Kidney epithelial cell (primary cell): ENCODE data around the gene AHCYL1. TPM values are rescaled to one million over a fixed set of nuclear protein-coding genes. Genes with fewer than 3 reads are reported as not detected.
"Not testable (repeated sequence)": the region's sequence is repeated elsewhere in the genome, so short reads cannot be mapped to it uniquely, and the experiment has no call there.

ENCODE experiments used
- DNase-seq: peaks from one replicate; pipeline ENCODE4 v3.0.0-alpha.2; 2010; ENCODE audit warnings: low read depth
- H3K27me3 ChIP-seq: 2 replicates; pipeline ENCODE4 v1.6.0; 2011; ENCODE audit warnings: low read length; ENCODE audit not compliant: control insufficient read depth, insufficient read depth
- H3K36me3 ChIP-seq: 2 replicates; pipeline ENCODE4 v1.5.1; 2011; ENCODE audit warnings: low read length; ENCODE audit not compliant: control insufficient read depth, insufficient read depth
- H3K4me3 ChIP-seq: 2 replicates; pipeline ENCODE4 v1.5.1; 2011; ENCODE audit warnings: low read depth, mild to moderate bottlenecking, control low read depth, low read length
- total RNA-seq: library from RNA; depleted of rRNA; stranded (reverse); fragments of >200 nt; gene quantifications from 2 replicates; pipeline ENCODE4 v1.2.3, GENCODE V29; 2015
- TF ChIP-seq, protein P1 (sequence below): IDR thresholded peaks from 2 replicates; pipeline ENCODE4 v1.5.1; 2011; ENCODE audit warnings: mild to moderate bottlenecking, moderate library complexity, low read length, control low read depth, inconsistent platforms; ENCODE audit not compliant: insufficient read depth, poor library complexity, severe bottlenecking

Gene AHCYL1
- total RNA-seq, 1 donor from 2014 or later, result 40.1 TPM

DNA sequence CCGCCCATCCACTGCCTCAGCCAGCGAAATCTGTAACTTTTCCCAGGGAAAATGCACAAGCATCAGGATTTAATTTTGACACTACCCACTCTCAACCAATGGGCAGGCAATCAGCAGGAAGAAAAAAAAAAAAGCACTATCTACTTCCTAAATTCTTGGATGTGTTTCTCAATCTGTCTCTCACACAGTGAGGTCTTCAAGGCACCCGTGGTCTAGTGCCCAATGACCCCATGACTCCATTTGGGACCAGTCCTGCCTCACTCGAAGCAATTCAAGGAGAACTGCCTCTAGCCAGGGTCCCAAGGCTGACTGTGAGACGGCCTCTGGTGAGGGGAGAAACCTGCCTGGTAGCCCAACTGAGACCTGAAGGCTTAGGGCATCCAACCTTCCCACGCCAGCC is 38.1 kb upstream of the AHCYL1 start:
- DNase-seq, result no peak
- H3K4me3 ChIP-seq, result no peak overlapping the region
- TF ChIP-seq, protein P1, sequence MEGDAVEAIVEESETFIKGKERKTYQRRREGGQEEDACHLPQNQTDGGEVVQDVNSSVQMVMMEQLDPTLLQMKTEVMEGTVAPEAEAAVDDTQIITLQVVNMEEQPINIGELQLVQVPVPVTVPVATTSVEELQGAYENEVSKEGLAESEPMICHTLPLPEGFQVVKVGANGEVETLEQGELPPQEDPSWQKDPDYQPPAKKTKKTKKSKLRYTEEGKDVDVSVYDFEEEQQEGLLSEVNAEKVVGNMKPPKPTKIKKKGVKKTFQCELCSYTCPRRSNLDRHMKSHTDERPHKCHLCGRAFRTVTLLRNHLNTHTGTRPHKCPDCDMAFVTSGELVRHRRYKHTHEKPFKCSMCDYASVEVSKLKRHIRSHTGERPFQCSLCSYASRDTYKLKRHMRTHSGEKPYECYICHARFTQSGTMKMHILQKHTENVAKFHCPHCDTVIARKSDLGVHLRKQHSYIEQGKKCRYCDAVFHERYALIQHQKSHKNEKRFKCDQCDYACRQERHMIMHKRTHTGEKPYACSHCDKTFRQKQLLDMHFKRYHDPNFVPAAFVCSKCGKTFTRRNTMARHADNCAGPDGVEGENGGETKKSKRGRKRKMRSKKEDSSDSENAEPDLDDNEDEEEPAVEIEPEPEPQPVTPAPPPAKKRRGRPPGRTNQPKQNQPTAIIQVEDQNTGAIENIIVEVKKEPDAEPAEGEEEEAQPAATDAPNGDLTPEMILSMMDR, result no peak
- H3K27me3 ChIP-seq, result no peaks in the 10 kb centered on the region
- H3K36me3 ChIP-seq, result no peaks in the 10 kb centered on the region

DNA sequence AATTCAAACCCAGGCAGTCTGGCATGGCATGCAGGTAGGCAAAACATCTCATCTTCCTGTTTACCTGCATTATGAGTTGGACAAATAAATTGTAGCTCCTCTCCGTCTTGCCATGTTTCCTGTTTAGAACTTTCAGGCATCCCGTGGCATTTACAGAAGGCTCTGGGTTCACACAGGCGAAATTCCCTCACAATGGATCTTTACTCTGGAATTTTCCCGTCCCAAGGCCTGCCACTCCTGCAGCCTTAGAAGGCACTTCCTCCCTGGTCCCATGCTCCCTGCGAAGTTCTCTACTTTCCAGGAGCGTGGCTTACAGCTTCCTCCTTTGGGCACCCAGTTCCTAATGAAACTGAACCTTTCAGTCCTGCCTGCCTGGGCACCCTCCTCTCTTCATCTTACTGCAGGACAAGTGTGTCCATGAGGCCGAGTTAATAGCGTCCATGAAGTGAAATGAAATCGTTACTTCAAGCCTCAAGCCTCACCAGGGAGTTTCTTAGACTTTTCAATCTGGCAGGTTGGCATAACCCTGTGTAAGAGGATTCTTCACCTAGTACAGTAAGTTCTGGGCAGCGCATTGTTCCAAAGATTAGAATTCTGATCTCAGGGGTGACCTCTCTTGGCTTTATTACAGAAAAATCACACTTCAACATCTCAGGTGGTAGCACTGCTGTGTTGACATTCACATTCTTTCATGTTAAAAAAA is 36.8 kb upstream of the AHCYL1 start:
- Histone ChIP-seq H3K36me3 (no peaks in the 10 kb centered on the region), H3K27me3 (no peaks in the 10 kb centered on the region), H3K4me3 (no peak overlapping the region)
- no peak for DNase-seq
- TF ChIP-seq, protein P1, result no peak

DNA sequence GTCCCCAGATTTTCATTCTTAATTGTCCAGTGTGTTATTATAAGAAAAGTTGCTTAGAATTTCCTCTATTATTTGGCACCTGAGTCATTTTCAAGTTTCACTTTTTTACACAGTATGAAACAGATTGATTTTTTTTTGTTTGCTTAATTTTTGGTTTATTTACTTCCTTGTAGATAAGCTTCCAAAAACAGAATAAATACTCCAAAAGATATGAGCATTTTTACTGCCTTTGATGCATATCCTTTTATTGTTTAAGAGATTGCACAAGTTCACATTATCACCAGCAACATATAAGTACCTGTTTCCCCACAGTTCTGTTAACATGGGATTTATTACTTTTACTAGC is 36.3 kb upstream of the AHCYL1 start:
- TF ChIP-seq, protein P1, result no peak

DNA sequence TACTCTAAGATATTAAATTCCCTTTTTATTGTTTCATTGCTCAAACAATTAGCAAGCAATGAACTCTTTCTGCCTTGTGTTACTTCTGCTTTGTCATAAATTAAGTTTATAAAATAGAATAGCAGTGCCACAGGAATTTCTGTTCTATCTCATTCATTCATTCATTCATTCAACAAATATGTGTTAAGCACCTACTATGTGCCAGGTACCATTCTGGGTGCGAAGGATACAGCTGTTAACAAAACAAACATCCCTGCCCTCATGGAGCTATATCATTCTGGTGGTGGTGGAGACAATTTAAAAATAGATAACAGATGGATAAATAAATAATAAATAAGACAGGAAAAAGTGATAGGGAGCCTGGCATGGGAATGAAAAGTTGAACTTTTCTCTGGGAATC is 34.5 kb upstream of the AHCYL1 start:
- TF ChIP-seq, protein P1, result no peak
- no peak overlapping the region for H3K4me3 ChIP-seq
- H3K36me3 ChIP-seq, result no peaks in the 10 kb centered on the region
- no peak for DNase-seq
- no peaks in the 10 kb centered on the region for H3K27me3 ChIP-seq

More for the DNA sequence above, 36.3 kb upstream of the AHCYL1 start:
- H3K4me3 ChIP-seq, result no peak overlapping the region
- no peaks in the 10 kb centered on the region for H3K36me3 ChIP-seq
- DNase-seq, result no peak
- no peaks in the 10 kb centered on the region for H3K27me3 ChIP-seq

DNA sequence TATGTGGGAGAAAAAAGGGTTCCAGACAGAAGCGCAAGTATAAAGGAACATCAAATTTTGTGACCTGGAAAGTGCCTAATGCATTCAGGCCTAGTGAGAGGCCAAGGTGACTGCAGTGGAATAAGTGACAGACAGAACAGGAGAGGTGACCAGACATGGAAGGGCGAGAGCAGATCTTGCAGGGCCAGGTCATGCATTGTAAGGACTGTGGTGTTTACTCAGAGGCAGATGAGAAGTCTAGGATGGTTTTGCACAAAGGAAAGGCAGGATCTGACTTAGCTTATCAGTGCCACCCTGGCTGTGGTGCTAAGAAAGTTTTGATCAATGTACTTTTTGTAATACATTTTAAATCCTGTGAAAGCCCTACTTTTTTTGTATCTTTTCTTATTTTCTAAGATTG is 34.1 kb upstream of the AHCYL1 start:
- no peak for DNase-seq
- H3K36me3 ChIP-seq, result no peaks in the 10 kb centered on the region
- H3K4me3 ChIP-seq, result no peak overlapping the region
- no peaks in the 10 kb centered on the region for H3K27me3 ChIP-seq
- TF ChIP-seq, protein P1, result no peak

DNA sequence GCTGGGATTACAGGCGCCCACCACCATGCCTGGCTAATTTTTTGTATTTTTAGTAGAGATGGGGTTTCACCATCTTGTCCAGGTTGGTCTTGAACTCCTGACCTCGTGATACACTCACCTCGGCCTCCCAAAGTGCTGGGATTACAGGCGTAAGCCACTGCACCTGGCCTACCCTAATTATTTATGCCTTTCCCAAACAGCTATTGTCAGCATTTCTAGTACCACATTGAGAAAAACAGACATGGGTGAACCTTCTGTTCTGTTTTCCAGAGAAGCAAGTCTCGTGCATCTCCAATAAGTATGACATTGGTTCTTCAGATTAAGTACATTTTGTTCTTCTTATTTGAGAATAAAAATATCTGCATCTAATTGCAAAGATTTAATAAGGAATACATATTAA is 33.1 kb upstream of the AHCYL1 start:
- H3K27me3 ChIP-seq, result not testable (repeated sequence)

More for the DNA sequence above, 33.1 kb upstream of the AHCYL1 start:
- not testable (repeated sequence) for H3K36me3 ChIP-seq, DNase-seq, H3K4me3 ChIP-seq
